Measurements from ENCODE around the gene TEX14. TPM values are rescaled to one million over a fixed set of nuclear protein-coding genes. Genes with fewer than 3 reads are reported as not detected.
A peak's percentile ranks its signal among the peaks of the same experiment; 100 is the strongest.
"Not testable (repeated sequence)": the region's sequence is repeated elsewhere in the genome, so short reads cannot be mapped to it uniquely, and the experiment has no call there.

Gene TEX14
- total RNA-seq, 2 donors from 2014 or later, result 0.10 to 0.14 TPM

DNA sequence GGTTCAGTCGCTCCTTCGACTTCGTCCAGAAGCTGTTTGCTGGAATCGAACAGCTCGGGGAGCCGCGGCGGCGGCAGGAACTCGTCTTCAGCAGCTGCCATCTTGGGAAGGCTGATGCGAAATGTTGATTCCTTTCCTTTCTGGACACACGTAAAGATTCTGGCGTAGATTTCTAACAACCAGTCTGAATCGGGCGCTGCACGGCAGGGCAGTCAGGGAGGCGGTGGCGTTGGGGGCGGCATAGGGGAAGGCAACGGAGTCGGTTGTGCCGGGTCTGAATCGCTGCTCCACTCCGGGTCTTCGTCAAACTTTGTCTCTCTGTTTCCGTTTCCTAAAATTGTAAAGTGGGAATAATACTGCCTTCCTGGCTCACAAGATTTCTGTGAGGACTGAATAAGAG is 30.3 kb downstream of the TEX14 start:
- no peak for DNase-seq (ENCODE audit: low spot score)
- intact Hi-C loops (cut with DNase I), result no loop called here

DNA sequence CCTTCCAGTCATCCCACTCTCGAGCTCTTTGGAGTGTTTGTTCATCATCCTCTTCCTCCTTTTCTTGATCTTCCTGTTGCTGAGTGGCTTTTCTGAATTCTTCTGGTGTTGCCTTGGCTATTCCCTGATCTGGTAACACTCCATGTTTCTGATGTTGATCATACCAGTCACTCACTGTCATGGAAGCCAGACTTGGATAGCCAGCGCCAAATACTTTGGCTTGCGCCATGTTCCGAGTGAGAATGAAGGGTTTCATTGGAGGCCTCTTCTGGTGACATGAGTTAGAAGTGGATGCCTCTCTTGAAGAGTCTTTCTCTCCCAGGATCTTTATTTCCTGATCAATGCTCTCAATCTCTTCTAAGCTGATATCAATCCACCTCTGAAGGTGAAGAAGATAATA is 31.2 kb downstream of the TEX14 start:
- intact Hi-C loops (cut with DNase I), result no loop called here
- no peak for DNase-seq (ENCODE audit: low spot score)

DNA sequence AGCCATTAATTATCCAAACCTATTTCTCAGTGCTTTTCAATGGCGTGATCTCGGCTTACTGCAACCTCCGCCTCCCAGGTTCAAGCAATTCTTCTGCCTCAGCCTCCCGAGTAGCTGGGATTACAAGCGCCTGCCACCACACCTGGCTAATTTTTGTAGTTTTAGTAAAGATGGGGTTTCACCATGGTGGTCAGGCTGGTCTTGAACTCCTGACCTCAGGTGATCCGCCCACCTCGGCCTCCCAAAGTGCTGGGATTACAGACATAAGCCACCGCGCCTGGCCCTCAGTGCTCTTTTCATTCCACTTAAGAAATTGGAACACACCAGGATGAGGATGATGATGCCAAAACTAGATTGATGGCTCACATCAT is 32.1 kb downstream of the TEX14 start:
- intact Hi-C loops (cut with DNase I); DNase-seq (ENCODE audit: low spot score): not testable (repeated sequence)

DNA sequence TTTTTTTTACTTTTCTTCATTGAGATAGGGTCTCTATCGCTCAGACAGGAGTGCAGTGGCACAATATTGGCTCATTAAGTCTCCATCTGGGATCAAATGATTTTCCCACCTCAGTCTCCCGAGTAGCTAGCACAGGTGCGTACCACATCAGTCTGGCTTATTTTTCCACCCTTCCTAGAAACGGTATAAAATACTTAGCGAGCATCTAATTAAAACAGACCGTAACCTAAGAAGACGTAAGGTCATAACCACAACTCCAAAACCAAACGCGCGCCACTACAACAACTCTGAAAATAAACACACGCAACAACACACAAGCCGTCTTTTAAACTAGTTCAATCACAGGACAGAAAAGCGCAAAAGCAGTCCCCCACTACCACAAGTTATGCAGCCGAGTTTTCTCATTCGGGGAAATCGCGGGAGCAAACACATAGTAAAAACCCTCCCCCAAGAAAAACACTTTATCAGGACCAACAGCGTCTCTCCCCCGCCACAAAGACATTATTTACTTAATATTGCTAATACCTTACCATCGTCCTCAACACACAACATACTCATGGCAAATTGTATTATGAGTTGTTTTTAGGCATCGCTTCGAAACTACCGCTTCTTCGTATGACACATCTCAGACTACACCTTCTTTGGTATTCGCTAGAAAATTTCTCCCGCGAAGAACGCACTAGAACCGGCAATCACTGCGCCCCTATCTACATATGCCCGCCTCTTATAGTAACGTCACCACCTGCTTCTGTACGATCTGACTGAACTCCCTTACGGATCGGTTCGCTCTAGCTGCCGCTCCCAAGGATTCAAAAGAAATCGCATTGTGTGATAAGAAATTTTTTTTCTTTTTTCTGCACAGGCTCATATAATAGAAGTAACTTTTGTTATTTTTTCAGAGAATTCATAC is 32.8 kb downstream of the TEX14 start:
- DNase-seq (ENCODE audit: low spot score), result peak; percentile 87
- intact Hi-C loops (cut with DNase I), result no loop called here

DNA sequence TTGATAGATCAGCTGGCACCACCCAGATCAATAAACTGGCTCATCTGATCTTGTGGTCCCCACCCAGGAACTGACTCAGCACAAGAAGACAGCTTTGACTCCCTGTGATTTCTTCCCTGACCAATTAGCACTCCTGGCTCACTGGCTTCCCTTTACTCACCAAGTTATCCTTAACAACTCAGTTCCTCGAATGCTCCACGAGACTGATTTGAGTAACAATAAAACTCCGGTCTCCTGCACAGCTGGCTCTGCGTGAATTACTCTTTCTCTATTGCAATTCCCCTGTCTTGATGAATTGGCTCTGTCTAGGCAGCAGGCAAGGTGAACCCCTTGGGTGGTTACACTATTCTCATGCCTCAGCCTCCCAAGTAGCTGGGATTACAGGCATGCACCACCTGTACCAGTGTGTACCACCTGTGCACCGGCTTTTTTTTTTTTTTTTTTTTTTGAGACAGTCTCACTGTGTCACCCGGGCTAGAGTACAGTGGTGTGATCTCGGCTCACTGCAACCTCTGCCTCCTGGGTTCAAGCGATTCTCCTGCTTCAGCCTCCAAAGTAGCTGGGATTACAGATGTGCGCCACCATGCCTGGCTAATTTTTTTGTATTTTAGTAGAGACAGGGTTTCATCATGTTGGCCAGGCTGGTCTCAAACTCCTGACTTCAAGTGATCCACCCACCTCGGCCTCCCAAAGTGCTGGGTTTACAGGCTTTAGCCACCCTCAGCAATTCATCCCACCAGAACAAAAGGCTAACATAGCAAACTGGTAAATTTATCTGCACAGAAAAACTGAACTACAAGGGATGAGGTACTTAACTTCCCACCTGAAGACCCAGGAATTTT is 33.7 kb downstream of the TEX14 start:
- DNase-seq (ENCODE audit: low spot score); intact Hi-C loops (cut with DNase I): not testable (repeated sequence)

DNA sequence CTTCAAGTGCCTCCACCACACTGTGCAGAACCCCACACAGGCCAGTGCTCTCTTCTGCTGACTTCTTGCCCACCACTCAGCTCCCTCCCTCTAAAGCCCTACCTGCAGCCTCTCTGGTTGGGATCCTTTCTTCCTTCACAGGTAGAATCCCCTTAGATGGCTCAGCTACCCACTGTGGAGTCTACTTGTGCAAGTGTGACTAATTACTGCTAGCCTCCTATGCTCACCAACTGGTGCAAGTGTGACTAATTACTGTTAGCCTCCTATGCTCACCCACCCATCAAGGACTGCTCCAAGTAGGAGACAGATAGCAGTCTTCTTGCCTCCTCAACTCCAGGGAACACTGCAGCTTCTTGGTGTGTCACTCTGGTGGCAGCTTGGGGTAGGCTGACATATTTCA is 43.6 kb downstream of the TEX14 start:
- intact Hi-C loops (cut with DNase I), result no loop called here
- no peak for DNase-seq (ENCODE audit: low spot score)

DNA sequence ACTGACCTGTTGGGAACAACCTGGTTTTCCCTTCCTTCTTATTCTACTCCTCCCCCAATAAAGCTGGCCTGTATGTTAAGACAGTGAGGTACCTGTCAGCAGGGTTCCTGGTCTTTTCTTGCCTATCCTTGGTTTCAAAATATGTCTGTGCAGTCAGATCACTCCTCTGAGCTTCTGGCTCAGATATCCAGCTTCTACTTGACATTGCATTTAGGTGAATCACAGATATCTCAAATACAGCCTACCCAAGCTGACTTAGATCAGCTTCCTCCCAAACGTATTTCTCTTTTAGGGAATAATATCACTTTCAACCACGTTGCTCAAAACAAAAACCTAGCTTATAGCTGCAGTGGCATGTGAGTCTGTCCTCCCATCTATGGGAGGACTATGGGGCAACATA is 48.7 kb downstream of the TEX14 start:
- intact Hi-C loops (cut with DNase I), result no loop called here

DNA sequence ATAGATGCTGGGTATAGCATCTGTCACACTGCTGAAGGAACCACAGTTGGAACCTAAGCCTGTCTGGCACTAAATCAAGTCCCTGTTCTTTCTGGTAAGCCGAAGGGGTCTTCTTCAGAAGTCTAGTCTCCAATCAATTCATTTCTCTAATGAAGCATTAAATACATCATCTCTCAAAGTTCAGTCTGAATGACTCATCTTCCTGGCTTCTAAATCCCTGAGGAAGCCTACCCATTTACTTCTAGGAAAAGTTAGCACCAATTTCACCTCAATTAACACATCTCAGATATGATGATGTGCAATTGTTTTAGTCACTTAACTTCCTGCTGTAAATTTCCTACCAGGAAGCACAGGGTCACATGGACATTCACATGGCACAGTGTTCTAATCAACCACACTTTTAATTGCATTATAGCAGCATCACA is 49.9 kb downstream of the TEX14 start:
- intact Hi-C loops (cut with DNase I), result no loop called here

More for the DNA sequence above, 48.7 kb downstream of the TEX14 start:
- DNase-seq (ENCODE audit: low spot score), result no peak

DNA sequence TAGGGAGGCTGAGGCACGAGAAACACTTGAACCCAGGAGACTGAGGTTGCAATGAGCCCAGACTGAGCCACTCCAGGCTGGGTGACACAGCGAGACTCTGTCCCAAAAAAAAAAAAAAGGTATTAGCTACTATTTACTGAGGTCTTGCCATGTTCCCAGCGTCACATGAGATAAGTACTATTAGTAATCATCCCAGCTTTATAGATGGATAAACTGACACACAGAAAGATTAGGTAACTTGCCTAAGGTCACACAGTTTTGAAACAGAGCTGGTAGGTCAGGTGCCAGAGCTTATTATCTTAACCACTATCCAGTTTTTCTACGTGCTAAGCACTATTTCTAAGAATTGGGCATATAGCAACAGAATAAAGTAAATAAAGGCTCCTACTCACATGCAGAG is 51.6 kb downstream of the TEX14 start:
- intact Hi-C loops (cut with DNase I), result no loop called here
- DNase-seq (ENCODE audit: low spot score), result no peak

More for the DNA sequence above, 49.9 kb downstream of the TEX14 start:
- DNase-seq (ENCODE audit: low spot score), result no peak

DNA sequence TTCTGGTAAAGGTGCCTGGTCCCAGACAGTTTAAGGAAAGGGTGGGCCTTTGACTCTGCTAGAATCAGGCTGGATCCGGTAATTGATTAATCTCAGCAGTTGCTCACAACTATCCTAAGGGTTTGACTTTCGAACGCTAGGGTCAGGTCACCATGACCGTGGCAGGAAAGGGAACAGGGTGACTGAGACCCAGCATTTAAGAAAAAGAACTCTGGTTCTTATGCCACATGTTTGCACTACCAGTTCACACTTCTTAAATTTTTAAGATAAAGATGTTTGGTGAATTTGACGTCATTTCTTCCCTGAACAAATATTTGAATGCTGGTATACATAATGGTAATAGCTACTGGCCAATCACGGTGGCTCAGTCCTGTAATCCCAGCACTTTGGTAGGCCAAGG is 52.2 kb downstream of the TEX14 start:
- intact Hi-C loops (cut with DNase I), result loop anchor here in 1 of 2 donors (5.0 kb wide), 1 partner anchor 828 kb away; no protein-coding TSS in a partner anchor
- DNase-seq (ENCODE audit: low spot score), result no peak

DNA sequence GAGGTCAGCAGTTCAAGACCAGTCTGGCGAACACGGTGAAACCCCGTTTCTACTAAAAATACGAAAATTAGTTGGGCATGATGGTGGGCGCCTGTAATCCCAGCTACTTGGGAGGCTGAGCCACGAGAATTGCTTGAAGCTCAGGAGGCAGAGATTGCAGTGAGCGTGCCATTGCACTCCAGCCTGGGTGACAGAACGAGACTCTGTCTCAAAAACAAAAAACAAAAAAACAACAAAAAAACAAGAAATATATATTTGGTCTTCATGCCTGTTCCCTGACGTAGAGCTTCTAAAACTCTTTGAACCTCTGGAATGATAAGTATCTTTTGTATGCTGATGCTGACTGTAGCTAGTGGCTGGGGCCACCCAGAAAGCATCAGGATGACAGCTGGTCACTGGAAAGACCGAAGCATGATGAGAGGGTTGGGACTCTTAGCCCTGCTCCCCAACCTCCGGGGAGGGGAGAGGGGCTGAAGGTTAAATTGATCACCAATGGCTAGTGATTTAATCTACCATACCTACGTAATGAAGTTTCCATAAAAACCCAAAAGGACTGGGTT is 54.8 kb downstream of the TEX14 start:
- intact Hi-C loops (cut with DNase I), result loop anchor here in 1 of 2 donors (5.0 kb wide), 1 partner anchor 830 kb away; no protein-coding TSS in a partner anchor
- no peak for DNase-seq (ENCODE audit: low spot score)

DNA sequence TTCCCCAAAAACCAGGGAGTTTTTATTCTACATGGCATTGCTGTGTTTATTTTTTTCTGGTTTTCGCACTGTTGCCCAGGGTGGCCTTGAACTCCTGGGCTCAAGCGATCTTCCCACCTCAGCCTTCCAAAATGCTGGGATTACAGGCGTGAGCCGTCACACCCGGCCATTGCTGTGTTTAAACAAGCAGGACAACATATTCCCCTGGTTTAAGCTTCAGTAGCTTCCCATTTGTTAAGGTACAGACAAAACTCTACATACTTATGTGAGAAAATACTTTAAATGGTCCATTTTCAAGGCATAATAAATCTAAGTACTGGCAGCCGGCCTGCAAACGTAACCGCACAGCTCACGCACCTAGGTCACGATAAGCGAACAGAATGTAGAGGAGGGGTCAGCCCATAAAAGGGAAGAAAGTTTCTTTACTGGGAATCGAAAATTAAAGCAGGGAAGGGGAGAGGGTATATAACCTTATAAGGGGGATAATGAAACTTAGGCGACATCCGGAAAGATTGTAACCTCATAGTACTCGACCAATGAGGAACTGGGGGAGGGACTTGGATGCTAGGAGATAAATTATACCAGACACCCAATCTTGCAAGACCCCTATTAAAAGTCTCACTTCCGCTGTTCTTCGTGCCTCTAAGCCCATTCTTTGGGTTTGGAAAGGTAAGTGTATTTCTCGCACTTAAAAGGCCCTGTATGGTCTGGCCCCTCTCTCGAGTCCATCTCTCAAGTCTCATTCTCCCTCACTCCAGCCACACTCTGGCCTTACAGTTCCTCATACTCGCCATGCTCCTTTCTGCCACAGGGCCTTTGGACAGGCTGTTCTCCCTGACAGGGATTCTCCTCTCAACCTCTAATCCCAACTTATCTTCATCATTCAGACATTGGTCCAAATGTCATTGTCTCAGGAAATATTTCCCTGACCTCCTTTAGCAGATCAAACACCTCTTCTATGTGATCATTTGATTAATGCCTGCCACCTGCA is 59.2 kb downstream of the TEX14 start:
- intact Hi-C loops (cut with DNase I), result no loop called here
- DNase-seq (ENCODE audit: low spot score), result no peak

DNA sequence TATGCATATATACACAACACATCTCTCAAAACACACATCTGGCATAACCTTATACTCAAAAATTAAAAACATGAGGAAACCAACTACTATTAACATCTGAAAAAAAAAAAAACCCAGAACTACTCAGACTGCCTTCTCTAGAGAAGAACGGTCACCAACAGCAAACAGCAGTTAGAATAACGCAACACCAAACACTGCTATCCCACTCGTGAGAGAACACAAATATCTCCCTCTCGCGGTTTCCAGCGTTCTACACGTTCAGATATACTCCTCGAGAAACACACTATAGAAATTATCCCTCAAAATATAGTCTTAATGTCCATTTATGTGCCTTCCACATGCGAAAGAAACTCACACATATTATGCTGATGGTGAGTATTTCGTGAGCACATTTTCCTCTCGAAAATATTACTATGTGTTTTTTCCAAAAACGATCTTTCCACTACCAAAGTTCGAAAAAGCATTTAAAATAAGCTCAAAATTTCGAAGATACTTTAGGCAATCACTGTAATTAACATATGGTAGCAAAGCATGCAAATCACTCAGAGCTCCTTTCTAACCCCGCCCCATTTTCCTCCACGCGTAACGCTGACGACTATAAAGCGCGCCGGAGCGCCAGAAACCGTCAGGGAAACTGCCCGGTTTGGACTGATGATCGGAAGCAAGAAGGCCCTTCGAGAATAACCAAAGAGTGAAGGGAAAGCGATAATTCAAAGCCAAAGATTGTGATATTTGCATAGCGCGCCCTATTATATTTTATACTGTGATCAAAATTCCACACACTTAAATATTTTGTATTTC is 60.1 kb downstream of the TEX14 start:
- intact Hi-C loops (cut with DNase I), result no loop called here

DNA sequence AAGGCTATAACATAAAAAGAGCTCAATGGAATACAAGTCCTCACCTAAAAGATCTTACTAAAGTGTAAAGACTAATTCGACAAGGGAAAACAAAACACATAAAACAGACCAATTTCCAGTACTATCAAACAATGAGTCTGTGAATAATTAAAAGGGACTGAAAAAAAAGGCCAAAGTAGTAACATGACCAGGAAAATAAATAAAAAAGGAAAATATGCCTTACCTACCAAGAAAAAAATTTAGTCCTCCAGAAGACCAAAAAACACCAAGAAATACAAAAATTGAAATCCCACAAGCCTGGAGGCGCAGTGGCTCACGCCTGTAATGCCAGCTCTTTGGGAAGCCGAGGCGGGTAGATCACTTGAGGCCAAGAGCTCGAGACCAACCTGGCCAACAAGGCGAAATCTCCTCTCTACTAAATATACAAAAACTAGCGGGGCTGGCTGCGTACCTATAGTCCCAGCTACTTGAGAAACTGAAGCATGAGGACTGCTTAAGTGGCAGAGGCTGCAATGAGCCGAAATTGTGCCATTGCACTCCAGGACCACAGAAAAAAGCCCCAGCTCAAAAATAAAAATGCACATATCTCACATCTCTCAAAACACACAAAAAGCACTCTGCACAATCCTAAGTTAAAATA is 60.8 kb downstream of the TEX14 start:
- intact Hi-C loops (cut with DNase I), result no loop called here
- DNase-seq (ENCODE audit: low spot score), result no peak

More for the DNA sequence above, 60.1 kb downstream of the TEX14 start:
- peak; percentile 98 for DNase-seq (ENCODE audit: low spot score)

DNA sequence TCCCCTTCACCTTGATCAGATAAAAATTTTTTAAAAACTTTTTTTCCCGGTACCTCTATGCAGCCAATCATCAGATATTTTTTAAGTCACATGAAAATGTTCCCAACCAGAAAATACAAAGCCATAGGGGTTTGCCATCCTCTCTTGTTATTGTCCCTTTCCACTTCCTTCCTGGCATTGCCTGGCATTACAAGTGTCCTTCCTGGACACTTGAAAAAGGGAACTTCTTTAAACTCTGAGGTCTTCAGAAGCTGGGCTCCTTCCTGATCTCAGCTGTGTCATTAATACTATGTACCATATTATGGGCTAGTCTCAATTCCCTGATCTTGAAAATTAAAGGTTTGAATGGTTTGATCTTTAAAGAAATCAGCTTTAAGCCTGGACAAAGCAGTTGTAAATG is 64.9 kb downstream of the TEX14 start:
- intact Hi-C loops (cut with DNase I), result loop anchor here (5.0 to 10.0 kb wide), 2 partner anchors 82 to 280 kb away; a partner anchor contains a TSS
- DNase-seq (ENCODE audit: low spot score), result no peak

DNA sequence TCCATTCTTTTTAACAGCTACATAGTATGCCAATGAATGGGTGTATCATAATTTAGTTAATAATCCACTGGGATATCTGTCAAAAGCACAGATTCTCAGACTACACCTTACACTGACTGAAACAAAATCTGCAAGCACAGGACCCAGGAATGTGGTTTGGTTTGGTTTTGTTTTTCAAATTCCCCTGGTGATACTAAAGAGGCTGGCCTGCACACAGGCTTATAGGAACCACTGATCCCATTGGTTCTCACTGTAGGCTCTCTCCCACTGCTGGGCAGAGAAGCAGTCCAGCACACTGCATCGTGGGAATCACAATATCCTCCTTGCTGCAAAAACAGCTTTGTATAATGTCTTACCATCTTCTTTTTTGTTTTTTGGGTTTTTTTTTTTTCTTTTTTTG is 67.1 kb downstream of the TEX14 start:
- DNase-seq (ENCODE audit: low spot score), result no peak
- intact Hi-C loops (cut with DNase I), result loop anchor here (5.0 to 10.0 kb wide), 2 partner anchors 80 to 283 kb away; a partner anchor contains a TSS

DNA sequence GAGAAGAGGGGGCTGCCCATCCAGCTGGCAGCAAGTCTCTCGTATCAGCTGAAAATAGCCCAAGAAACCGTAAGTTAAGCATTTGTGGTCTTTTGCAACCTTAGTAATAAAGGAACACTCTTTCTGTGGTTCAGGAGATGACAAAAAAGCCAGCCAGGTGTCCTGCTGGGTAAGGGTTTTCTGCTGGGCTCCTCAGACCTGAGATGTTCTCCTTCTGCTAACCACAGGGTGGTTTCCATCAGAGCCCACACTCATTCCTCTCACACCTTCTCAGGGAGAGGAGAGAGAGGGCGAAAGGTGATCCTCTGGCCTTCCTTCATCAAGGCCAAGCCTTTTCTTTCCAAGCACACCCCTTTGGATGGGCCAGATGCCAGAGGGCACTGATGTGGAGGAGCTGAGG is 70.7 kb downstream of the TEX14 start:
- DNase-seq (ENCODE audit: low spot score), result no peak
- intact Hi-C loops (cut with DNase I), result loop anchor here in 1 of 2 donors (10.0 kb wide), 1 partner anchor 76 kb away; a partner anchor contains a TSS
